MM.1S (cell line): Measurements from ENCODE around the gene CA12.

Experiments
- CTCF ChIP-seq: fragments of 300-600 bp; sonication (generic); IDR thresholded peaks from 2 replicates; pipeline ENCODE4 v1.5.1; 2016; ENCODE audit warnings: antibody characterized with exemption, low read length, mixed read lengths
- EZH2 ChIP-seq: fragments of 300-600 bp; sonication (generic); optimal IDR thresholded peaks from 2 replicates; pipeline ENCODE3; 2017; ENCODE audit warnings: low read depth, mild to moderate bottlenecking, antibody characterized with exemption, low read length, mixed read lengths

DNA sequence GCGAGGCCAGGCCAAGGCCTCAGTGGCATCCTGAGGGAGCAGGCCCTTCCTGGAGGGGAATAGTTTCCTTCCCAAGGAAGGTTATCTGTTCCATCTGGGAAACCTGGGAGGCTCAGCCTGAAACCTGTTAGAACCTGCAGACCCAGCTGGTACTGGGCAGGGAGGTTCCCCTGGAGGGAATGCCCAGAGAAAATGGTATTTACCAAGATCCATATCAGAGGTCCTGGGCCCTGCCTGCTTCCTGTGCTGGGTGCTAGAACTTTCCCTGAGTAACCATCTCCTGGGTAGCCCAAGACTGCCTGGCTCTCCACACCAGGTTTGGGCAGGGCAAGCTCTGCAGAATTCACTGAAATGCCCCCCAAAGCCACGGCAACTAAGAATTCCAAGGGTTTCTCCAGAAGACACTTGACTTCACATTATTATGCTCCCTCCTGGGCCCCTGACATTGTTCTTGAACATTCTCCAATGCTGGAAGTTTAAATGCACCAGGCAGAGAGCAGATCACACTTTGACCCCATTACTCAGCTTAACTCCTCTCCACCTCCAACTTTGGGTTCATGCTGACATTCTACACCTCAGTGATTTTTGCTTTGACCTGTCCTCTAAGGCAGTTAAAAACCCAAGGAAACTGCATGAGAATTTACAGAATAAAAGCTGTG is 2.0 kb downstream of the CA12 start:
- TF ChIP-seq EZH2 (no peak), CTCF (no peak)
